SK-N-SH treated with all-trans-retinoic acid at 6 μM for 48 hours (cell line): ENCODE results near the gene COL16A1.

Source experiments
- CREB5 ChIP-seq: fragments of 250-450 bp; sonication (Bioruptor Pico); IDR thresholded peaks from 2 replicates; pipeline ENCODE4 v1.5.1; 2020; ENCODE audit warnings: low read depth, mild to moderate bottlenecking, moderate library complexity
- CSDC2 ChIP-seq: fragments of 250-450 bp; sonication (Bioruptor Pico); IDR thresholded peaks from 2 replicates; pipeline ENCODE4 v1.5.0; 2020; ENCODE audit warnings: mild to moderate bottlenecking, moderate library complexity
- ESRRG ChIP-seq: fragments of 250-450 bp; sonication (Bioruptor Pico); IDR thresholded peaks from 2 replicates; pipeline ENCODE4 v1.6.1; 2021; ENCODE audit warnings: mild to moderate bottlenecking
- RARB ChIP-seq: fragments of 250-450 bp; sonication (Bioruptor Pico); IDR thresholded peaks from 2 replicates; pipeline ENCODE4 v1.8.0; 2021; ENCODE audit warnings: mild to moderate bottlenecking, moderate library complexity
- TSHZ2 ChIP-seq: fragments of 250-450 bp; sonication (Bioruptor Pico); IDR thresholded peaks from 2 replicates; pipeline ENCODE4 v1.5.0; 2020; ENCODE audit warnings: mild to moderate bottlenecking, moderate library complexity
- ZC3H10 ChIP-seq: fragments of 250-450 bp; sonication (Bioruptor Pico); IDR thresholded peaks from 2 replicates; pipeline ENCODE4 v1.5.1; 2021; ENCODE audit warnings: mild to moderate bottlenecking, moderate library complexity
- ZFP3 ChIP-seq: fragments of 250-450 bp; sonication (Bioruptor Pico); IDR thresholded peaks from 2 replicates; pipeline ENCODE4 v1.5.0; 2020; ENCODE audit warnings: mild to moderate bottlenecking, moderate library complexity

- TF ChIP-seq CSDC2 (no peak), CREB5 (CRISPR knock-in tag) (no peak), ZFP3 (no peak), RARB (CRISPR knock-in tag) (no peak), ZC3H10 (CRISPR knock-in tag) (no peak), ESRRG (CRISPR knock-in tag) (no peak), TSHZ2 (CRISPR knock-in tag) (no peak)
These were observed 77.3 kb downstream of the COL16A1 start for GRCh38 chr1:31626223-31627207.
